GM12892 (cell line): Measurements from ENCODE around the gene CEP83.

Experiments
- POLR2A ChIP-seq: IDR thresholded peaks from 2 replicates; pipeline ENCODE4 v1.6.1; 2011; ENCODE audit warnings: low read depth, low read length, control low read depth
- POLR2AphosphoS5 ChIP-seq: IDR thresholded peaks from 2 replicates; pipeline ENCODE4 v1.6.1; 2011; ENCODE audit warnings: low read depth, low read length, control low read depth
- TAF1 ChIP-seq: IDR thresholded peaks from 2 replicates; pipeline ENCODE4 v1.6.1; 2011; ENCODE audit warnings: low read depth, mild to moderate bottlenecking, control low read depth, low read length, borderline replicate concordance

GRCh38 chr12:94326234-94326633, 133.4 kb downstream of the CEP83 start:
- TF ChIP-seq TAF1 (no peak), POLR2A (no peak), POLR2AphosphoS5 (no peak)
